NCI-H2227 (cell line): Measurements from ENCODE around the gene CLPX.
"Not testable (repeated sequence)": the region's sequence is repeated elsewhere in the genome, so short reads cannot be mapped to it uniquely, and the experiment has no call there.

Source experiments
- DNase-seq: peaks from one replicate; lab custom pipeline; 2025; ENCODE audit not compliant: unreplicated experiment; lab: John Stamatoyannopoulos, UW

The CLPX gene

GRCh38 chr15:65105038-65105437, 80.1 kb downstream of the CLPX start:
- DNase-seq = no peak

- no peak for DNase-seq
These were observed 82.2 kb downstream of the CLPX start for GRCh38 chr15:65102912-65103311.

DNA sequence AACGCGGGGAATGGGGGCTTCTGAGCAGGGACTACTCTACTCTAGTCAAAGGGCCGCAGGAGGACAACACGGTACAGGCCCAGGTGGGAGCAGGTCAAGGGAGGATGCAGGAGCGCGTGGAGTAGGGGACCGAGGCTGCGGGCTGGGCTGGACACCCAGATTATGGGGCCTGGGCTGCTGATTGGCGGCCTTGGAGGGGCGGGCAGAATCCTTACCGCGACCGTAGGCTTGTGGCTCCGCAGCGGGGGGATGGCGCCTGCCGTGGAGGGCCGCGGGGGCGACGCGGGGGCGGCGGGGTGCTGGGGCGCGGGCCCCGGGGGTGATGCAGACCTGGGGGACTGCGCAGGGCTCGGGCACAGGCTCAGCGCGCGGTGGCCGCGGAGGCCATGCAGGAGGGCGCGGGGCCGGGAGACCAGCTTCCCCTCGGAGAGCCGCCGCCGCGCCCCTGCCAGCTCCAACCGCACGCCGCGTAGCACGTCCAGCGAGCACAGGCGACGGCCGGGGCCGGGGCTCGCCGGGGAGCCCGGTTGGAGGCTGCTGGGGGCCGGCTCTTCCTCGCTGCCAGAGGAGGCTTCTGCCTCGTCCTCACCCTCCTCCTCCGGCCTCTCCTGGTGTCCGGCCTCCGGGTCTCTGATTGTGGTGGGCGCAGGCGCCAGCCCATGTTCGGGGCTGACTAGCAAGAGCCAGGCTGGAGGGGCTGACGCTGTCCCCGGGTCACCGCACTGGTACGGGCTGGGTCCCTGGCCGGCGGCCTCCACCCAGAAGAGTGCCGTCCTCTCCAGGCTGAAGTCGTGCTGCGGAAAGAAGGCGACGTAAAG, 83.0 kb downstream of the CLPX start:
- DNase-seq = no peak

- peak; percentile 49 for DNase-seq
These were observed 83.7 kb downstream of the CLPX start for GRCh38 chr15:65101411-65101890.

DNA sequence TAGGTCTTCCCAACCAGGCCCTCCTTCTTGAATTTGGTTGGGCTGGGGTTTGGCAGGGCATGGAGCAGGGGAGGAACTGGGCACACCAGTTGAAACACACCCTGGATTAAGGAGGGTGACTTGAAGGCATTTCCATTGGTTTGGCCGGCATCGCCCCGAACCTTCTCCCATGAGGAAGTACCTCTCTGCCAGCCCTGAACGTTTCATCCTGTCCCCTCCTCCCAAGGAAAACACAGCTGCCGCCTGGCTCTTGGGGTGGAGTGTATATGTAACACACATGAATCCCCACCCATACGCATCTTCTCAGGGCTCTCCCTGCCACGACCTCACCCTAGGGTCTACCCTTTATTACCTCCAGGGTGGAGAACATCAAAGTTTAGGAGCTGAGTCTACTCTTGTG, 84.7 kb downstream of the CLPX start:
- DNase-seq = no peak

- not testable (repeated sequence) for DNase-seq
These were observed 85.3 kb downstream of the CLPX start for GRCh38 chr15:65099801-65100200.

GRCh38 chr15:65099336-65099735, 85.8 kb downstream of the CLPX start:
- DNase-seq = no peak
